ENCODE data around the gene SSC5D.
A peak's percentile ranks its signal among the peaks of the same experiment; 100 is the strongest.

Gene SSC5D

GRCh38 chr19:55455576-55456235 lies 32.5 kb upstream of the SSC5D start:
- DNase-seq: no peak

- no peak for DNase-seq
Measured at GRCh38 chr19:55456347-55456746, 31.9 kb upstream of the SSC5D start.

GRCh38 chr19:55457683-55458457 lies 30.4 kb upstream of the SSC5D start:
- no peak for DNase-seq

DNA sequence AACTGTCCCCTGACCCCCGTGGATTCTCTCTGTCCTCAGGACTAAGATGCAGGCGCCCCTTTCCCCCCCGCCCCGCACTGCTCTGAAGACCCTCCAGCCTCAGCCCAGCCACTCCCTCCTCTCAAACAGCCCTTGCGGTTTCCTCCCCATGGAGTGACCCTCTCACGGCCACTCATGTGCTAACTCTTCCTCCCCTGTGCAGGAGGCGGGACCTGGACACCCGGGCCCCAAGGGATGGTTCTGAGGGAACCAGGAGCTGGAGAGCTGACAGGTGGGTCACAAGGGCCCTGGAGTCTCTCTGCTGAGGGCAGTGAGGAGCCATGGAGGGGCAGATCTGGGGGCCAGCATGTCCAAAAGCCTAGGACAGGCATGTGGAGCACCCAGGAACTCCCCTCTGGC lies 28.7 kb upstream of the SSC5D start:
- no peak for DNase-seq

- no peak for DNase-seq
Measured at GRCh38 chr19:55459950-55460657, 28.1 kb upstream of the SSC5D start.

DNA sequence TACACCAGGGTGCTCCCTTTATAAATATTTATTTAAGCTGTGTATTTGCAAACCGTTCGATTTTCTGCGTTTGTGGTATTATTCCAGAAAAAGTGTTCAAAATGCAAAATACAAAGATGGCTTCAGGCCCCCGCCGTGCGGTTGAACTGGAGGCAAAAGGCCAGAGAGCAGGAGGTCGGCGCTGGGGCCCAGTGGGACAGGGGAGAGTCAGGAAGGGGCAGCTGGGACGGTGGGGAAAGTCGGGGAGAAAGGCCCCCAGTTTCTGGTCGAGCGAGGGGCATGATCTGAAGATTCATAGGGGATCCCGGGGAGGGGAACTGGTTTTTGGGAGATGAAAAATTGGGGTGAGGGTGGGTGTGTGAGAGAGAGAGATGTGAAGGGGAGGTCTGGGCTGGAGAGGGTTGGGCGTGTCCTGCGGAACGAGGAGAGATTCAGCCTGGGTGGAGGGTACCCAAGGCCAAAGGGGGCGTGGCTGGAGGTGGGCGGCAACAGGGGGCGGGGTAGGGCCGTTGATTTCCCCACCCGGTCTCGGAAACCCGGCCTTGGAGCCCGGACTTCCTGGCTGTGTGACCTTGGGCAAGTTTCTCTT lies 27.5 kb upstream of the SSC5D start:
- DNase-seq: peak; percentile 81

- DNase-seq: peak; percentile 100
Measured at GRCh38 chr19:55461259-55461973, 26.8 kb upstream of the SSC5D start, which contains the start of gene ISOC2. TSS of gene ISOC2 (minus strand) at chr19:55461642. CDS start at chr19:55456486, 5,156 bp downstream.

- DNase-seq: peak; percentile 23
Measured at GRCh38 chr19:55461974-55462626, 26.1 kb upstream of the SSC5D start.

GRCh38 chr19:55462722-55463121 lies 25.5 kb upstream of the SSC5D start:
- no peak for DNase-seq

DNA sequence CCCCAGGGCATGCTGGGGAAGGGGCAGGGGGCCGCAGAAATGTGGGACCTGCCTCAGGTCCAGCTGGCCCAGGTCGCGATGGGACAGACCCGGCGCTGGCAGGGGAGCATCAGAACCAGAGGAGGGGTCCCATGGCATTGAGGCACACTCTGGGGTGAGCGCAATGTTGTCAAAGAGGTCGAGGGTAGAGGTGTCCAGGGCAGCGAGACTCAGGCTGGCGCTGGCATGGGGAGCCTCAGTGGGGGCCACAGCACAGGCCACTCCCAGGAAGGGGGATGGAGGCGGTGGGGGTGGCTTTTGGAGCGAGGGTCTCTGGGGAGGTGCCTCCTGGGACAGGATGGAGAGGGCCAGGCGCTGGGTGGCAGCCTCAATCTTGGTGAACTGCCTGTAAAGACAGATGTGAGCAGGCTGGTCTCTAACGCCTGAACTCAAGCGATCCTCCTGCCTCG lies 24.6 kb upstream of the SSC5D start:
- no peak for DNase-seq

DNA sequence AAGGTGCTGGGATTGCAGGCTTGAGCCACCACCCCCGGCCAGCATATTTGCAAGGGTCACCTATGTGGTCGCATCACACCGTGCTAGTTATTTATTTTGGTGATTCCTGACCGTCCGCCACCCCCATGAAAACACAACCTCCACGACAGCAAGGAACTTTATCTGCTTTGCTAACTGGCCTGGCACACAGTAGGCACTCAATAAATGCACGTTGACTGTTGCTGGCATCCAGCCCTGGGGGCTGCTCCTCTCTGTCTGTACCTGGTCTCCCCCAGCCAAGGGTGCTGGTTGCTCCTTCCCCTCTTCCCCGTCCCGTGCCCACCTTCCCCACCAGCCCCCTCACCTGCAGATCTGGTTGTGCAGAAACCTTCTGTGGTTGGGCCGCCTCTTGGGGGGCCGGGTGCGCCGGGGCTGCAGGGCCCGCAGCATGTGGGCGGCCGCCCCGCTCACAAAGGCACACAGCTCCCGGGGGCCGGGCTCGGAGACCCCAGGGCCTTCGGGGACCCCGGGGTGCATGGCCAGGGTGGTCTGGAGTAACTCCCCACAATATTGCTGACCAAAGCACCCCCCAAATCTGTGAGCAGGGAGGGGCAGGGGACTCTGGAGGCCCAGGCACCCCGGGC lies 24.1 kb upstream of the SSC5D start:
- DNase-seq: no peak

- no peak for DNase-seq
Measured at GRCh38 chr19:55464662-55465054, 23.6 kb upstream of the SSC5D start, which contains the start of gene C19orf85. TSS of gene C19orf85 (minus strand) at chr19:55464751. CDS start at chr19:55464554, 197 bp downstream.

DNA sequence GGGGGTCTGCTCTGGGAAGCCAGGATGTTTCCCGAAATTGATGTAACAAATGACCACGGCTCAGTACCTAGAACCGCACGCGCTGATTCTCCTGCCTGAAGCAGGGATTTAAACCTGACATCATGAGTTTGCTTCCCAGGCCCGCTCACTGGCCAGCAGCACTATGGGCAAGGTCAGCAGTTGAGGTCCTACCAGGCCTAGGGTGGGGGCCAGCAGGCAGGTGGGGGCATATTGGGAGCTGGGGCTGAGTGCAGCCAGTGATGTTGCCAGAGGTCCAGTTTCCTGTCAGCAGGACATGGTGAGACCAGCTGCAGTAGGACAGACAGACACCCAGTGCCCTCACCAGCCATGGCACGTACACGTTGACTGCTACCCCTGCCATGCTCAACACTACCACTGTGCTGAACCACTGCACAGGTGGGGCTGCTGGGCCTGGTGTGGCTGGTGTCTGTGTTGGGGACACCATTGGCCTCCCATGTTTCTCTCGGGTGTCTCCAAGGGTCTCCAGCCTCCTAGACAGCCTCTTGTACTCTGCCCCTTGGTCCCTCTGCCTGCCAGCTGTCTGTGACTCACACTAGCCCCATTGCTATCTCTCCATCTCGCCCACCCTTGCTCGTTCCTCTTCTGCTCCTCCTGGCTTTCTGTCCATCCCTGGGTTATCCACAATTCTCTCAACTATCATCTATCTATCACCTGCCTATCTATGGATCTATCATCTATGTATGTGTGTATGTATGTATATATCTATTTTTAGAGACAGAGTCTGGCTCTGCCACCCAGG lies 22.6 kb upstream of the SSC5D start:
- DNase-seq: no peak

DNA sequence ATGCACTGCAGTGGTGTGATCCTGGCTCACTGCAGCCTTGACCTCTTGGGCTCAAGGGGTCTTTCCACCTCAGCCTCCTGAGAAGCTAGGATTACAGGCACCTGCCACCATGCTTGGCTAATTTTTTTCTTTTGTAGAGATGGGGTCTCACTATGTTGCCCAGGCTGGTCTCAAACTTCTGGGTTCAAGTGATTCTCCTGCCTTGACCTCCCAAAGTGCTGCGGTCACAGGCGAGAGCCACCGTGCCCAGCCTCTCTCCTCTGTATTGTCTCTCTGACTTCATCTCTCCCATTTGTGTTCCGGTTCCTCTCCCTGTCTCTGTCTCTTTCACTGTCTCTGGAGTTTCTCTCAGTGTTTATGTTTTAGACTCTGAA lies 22.0 kb upstream of the SSC5D start:
- no peak for DNase-seq

- DNase-seq: peak; percentile 44
Measured at GRCh38 chr19:55467236-55468053, 20.8 kb upstream of the SSC5D start.

DNA sequence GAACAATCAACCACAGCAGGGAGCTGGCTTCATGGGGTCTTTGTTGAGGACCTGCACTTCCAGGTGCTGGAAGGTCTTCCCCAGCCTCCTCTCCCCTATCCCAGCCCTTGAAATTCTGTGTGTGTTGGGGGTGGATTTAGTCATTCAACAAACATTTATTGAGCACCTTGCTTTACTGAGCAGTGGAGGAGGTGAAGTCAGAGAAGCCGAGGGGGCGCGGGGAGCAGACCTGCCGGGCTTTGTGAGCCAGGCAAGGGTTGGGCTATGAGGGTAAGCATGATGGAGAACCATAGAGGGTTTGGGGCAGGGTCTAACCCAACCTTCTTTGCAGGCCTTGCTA lies 20.2 kb upstream of the SSC5D start:
- DNase-seq: no peak

DNA sequence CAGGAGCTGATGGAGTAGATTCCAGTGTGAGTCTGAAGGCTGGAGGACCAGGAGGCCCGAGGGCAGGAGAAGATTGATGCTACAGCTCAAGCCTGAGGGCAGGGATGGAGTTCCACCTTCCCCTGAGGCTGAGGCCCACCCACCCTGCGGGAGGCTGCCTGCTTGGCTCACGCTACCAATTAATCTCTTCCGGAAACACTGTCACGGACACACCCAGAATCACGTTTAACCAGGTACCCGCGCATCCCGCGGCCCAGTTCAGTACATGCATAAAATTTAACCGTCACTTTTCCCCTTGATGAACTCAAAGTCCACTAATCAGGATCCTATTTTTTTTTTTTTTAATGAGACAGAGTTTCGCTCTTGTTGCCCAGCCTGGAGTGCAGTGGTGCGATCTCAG lies 17.0 kb upstream of the SSC5D start:
- no peak for DNase-seq

GRCh38 chr19:55472463-55472862 lies 15.8 kb upstream of the SSC5D start:
- DNase-seq: peak; percentile 72

DNA sequence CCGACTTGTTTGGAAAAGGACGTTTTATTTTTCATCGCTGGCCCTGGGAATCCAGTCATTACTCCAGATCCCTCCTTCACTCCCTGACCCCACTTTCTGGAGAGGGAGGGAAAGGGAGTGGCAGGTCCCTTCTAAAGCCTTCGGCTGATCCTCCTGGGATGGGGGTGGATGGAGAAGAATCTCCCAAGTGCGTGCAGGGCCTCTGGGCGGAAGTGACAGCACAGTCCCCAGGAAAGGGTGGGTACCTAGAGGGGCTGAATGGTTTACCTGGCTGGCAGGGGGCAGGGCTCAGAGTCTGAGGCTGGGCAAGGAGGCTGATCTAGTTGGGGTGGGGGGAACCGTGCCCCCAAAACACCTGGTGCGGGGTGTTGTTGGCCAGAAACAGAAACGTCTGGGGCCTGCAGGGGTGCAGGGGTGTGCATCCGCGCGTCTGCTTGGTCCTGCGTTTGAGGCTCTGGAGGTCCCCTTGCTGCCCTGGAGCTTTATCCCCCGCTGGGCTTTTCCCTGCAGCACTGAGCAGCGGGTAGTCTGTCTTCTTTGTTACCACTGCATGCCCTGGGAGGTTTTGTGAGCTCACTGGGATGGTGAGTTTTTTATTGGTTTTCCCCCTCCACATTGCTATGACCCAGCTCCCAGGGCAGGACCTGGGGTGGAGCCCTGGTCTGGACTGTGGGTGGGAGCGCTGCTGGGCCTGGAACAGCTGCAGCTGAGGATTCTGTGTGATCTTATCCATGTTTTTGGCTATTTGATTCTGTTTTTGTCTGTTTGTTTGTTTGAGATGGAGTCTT lies 14.8 kb upstream of the SSC5D start:
- no peak for DNase-seq
